SK-N-SH treated with all-trans-retinoic acid at 6 μM for 48 hours (cell line): ENCODE measurements around the gene KIF21B.

Experiments used
- CSDC2 ChIP-seq: fragments of 250-450 bp; sonication (Bioruptor Pico); IDR thresholded peaks from 2 replicates; pipeline ENCODE4 v1.5.0; 2020; ENCODE audit warnings: mild to moderate bottlenecking, moderate library complexity
- ESRRG ChIP-seq: fragments of 250-450 bp; sonication (Bioruptor Pico); IDR thresholded peaks from 2 replicates; pipeline ENCODE4 v1.6.1; 2021; ENCODE audit warnings: mild to moderate bottlenecking
- GLIS3 ChIP-seq: fragments of 250-450 bp; sonication (Bioruptor Pico); IDR thresholded peaks from 2 replicates; pipeline ENCODE4 v1.5.0; 2020; ENCODE audit warnings: mild to moderate bottlenecking, moderate library complexity
- ISL1 ChIP-seq: fragments of 250-450 bp; sonication (Bioruptor Pico); IDR thresholded peaks from 2 replicates; pipeline ENCODE4 v2.1.2; 2022; ENCODE audit warnings: mild to moderate bottlenecking, moderate library complexity
- OSR1 ChIP-seq: fragments of 250-450 bp; sonication (Bioruptor Pico); IDR thresholded peaks from 2 replicates; pipeline ENCODE4 v1.8.0; 2022; ENCODE audit warnings: moderate library complexity, mild to moderate bottlenecking, inconsistent platforms
- RARB ChIP-seq: fragments of 250-450 bp; sonication (Bioruptor Pico); IDR thresholded peaks from 2 replicates; pipeline ENCODE4 v1.8.0; 2021; ENCODE audit warnings: mild to moderate bottlenecking, moderate library complexity
- SNAI2 ChIP-seq: fragments of 250-450 bp; sonication (Bioruptor Pico); IDR thresholded peaks from 2 replicates; pipeline ENCODE4 v1.5.0; 2020; ENCODE audit warnings: mild to moderate bottlenecking, moderate library complexity
- TCF4 ChIP-seq: fragments of 250-450 bp; sonication (Bioruptor Pico); IDR thresholded peaks from 2 replicates; pipeline ENCODE4 v1.8.0; 2021; ENCODE audit warnings: mild to moderate bottlenecking, moderate library complexity, borderline replicate concordance
- TOX ChIP-seq: fragments of 250-450 bp; sonication (Bioruptor Pico); IDR thresholded peaks from 2 replicates; pipeline ENCODE4 v1.8.0; 2021; ENCODE audit warnings: mild to moderate bottlenecking, moderate library complexity, borderline replicate concordance
- ZC3H10 ChIP-seq: fragments of 250-450 bp; sonication (Bioruptor Pico); IDR thresholded peaks from 2 replicates; pipeline ENCODE4 v1.5.1; 2021; ENCODE audit warnings: mild to moderate bottlenecking, moderate library complexity
- ZFP30 ChIP-seq: fragments of 450-650 bp; formaldehyde crosslinking; IDR thresholded peaks from 2 replicates; pipeline ENCODE4 v1.5.0; 2022; ENCODE audit warnings: mild to moderate bottlenecking, moderate library complexity
- TF ChIP-seq, protein P1 (sequence below): fragments of 250-450 bp; sonication (Bioruptor Pico); IDR thresholded peaks from 2 replicates; pipeline ENCODE4 v1.5.1; 2020; ENCODE audit warnings: low read depth, mild to moderate bottlenecking, moderate library complexity
- TF ChIP-seq, protein P2 (sequence below): fragments of 250-450 bp; sonication (Bioruptor Pico); IDR thresholded peaks from 2 replicates; pipeline ENCODE4 v1.8.0; 2020; ENCODE audit warnings: mild to moderate bottlenecking, moderate library complexity, borderline replicate concordance

DNA sequence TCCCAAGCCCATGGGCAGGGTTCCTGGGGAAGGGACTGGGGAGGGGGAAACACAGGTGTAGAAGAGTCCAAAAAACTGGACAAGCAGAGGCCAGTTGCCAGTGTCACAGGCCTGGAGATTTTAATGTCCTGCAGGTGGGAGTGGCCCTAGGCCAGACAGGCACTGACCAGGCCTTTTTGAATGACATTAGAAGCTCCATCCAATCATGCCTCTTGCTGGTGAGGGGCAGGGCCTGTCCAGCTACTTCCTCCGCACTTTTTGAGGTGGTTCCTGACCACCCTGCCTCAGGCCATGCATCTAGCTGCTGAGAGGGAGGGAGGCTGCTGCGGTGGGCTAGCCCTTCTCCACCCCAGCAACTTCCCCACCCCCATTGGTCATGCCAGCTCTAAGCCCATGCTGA, 15.9 kb upstream of the KIF21B start:
- TF ChIP-seq GLIS3 (CRISPR knock-in tag) (no peak), RARB (CRISPR knock-in tag) (no peak), SNAI2 (CRISPR knock-in tag) (no peak), ZFP30 (CRISPR knock-in tag) (no peak), CSDC2 (no peak), ISL1 (no peak), TOX (CRISPR knock-in tag) (no peak), ESRRG (CRISPR knock-in tag) (no peak), ZC3H10 (CRISPR knock-in tag) (no peak), TCF4 (no peak), OSR1 (CRISPR knock-in tag) (no peak)
- TF ChIP-seq, protein P1, sequence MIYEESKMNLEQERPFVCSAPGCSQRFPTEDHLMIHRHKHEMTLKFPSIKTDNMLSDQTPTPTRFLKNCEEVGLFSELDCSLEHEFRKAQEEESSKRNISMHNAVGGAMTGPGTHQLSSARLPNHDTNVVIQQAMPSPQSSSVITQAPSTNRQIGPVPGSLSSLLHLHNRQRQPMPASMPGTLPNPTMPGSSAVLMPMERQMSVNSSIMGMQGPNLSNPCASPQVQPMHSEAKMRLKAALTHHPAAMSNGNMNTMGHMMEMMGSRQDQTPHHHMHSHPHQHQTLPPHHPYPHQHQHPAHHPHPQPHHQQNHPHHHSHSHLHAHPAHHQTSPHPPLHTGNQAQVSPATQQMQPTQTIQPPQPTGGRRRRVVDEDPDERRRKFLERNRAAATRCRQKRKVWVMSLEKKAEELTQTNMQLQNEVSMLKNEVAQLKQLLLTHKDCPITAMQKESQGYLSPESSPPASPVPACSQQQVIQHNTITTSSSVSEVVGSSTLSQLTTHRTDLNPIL, result no peak
- TF ChIP-seq, protein P2, sequence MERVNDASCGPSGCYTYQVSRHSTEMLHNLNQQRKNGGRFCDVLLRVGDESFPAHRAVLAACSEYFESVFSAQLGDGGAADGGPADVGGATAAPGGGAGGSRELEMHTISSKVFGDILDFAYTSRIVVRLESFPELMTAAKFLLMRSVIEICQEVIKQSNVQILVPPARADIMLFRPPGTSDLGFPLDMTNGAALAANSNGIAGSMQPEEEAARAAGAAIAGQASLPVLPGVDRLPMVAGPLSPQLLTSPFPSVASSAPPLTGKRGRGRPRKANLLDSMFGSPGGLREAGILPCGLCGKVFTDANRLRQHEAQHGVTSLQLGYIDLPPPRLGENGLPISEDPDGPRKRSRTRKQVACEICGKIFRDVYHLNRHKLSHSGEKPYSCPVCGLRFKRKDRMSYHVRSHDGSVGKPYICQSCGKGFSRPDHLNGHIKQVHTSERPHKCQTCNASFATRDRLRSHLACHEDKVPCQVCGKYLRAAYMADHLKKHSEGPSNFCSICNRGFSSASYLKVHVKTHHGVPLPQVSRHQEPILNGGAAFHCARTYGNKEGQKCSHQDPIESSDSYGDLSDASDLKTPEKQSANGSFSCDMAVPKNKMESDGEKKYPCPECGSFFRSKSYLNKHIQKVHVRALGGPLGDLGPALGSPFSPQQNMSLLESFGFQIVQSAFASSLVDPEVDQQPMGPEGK (CRISPR knock-in tag), result no peak
